SK-N-SH treated with all-trans-retinoic acid at 6 μM for 48 hours (cell line): ENCODE results near the gene PIM3.

ENCODE experiments used
- ATAC-seq: fragments of 200-7000 bp; cut with Tn5 transposase; 3 replicates; pipeline ENCODE4 v1.9.1; 2020; ENCODE audit warnings: mild to moderate bottlenecking, moderate library complexity
- ARNTL ChIP-seq: fragments of 450-650 bp; formaldehyde crosslinking; IDR thresholded peaks from 2 replicates; pipeline ENCODE4 v1.5.0; 2020; ENCODE audit warnings: low read depth, mild to moderate bottlenecking, moderate library complexity, borderline replicate concordance
- BACH2 ChIP-seq: fragments of 250-450 bp; sonication (Bioruptor Pico); IDR thresholded peaks from 2 replicates; pipeline ENCODE4 v1.9.0; 2021; ENCODE audit warnings: mild to moderate bottlenecking, borderline replicate concordance
- CREB5 ChIP-seq: fragments of 250-450 bp; sonication (Bioruptor Pico); IDR thresholded peaks from 2 replicates; pipeline ENCODE4 v1.5.1; 2020; ENCODE audit warnings: low read depth, mild to moderate bottlenecking, moderate library complexity
- CSDC2 ChIP-seq: fragments of 250-450 bp; sonication (Bioruptor Pico); IDR thresholded peaks from 2 replicates; pipeline ENCODE4 v1.5.0; 2020; ENCODE audit warnings: mild to moderate bottlenecking, moderate library complexity
- CSRNP3 ChIP-seq: fragments of 250-450 bp; sonication (Bioruptor Pico); IDR thresholded peaks from 2 replicates; pipeline ENCODE4 v1.5.1; 2021; ENCODE audit warnings: mild to moderate bottlenecking, moderate library complexity
- ESRRG ChIP-seq: fragments of 250-450 bp; sonication (Bioruptor Pico); IDR thresholded peaks from 2 replicates; pipeline ENCODE4 v1.6.1; 2021; ENCODE audit warnings: mild to moderate bottlenecking
- GLIS3 ChIP-seq: fragments of 250-450 bp; sonication (Bioruptor Pico); IDR thresholded peaks from 2 replicates; pipeline ENCODE4 v1.5.0; 2020; ENCODE audit warnings: mild to moderate bottlenecking, moderate library complexity
- ISL1 ChIP-seq: fragments of 250-450 bp; sonication (Bioruptor Pico); IDR thresholded peaks from 2 replicates; pipeline ENCODE4 v2.1.2; 2022; ENCODE audit warnings: mild to moderate bottlenecking, moderate library complexity
- OSR1 ChIP-seq: fragments of 250-450 bp; sonication (Bioruptor Pico); IDR thresholded peaks from 2 replicates; pipeline ENCODE4 v1.8.0; 2022; ENCODE audit warnings: moderate library complexity, mild to moderate bottlenecking, inconsistent platforms
- PATZ1 ChIP-seq: fragments of 250-450 bp; sonication (Bioruptor Pico); IDR thresholded peaks from 2 replicates; pipeline ENCODE4 v1.8.0; 2020; ENCODE audit warnings: mild to moderate bottlenecking, moderate library complexity, borderline replicate concordance
- PPARA ChIP-seq: fragments of 250-450 bp; sonication (Bioruptor Pico); IDR thresholded peaks from 2 replicates; pipeline ENCODE4 v1.5.0; 2020; ENCODE audit warnings: mild to moderate bottlenecking, borderline replicate concordance
- RARB ChIP-seq: fragments of 250-450 bp; sonication (Bioruptor Pico); IDR thresholded peaks from 2 replicates; pipeline ENCODE4 v1.8.0; 2021; ENCODE audit warnings: mild to moderate bottlenecking, moderate library complexity
- SNAI2 ChIP-seq: fragments of 250-450 bp; sonication (Bioruptor Pico); IDR thresholded peaks from 2 replicates; pipeline ENCODE4 v1.5.0; 2020; ENCODE audit warnings: mild to moderate bottlenecking, moderate library complexity
- TCF4 ChIP-seq: fragments of 250-450 bp; sonication (Bioruptor Pico); IDR thresholded peaks from 2 replicates; pipeline ENCODE4 v1.8.0; 2021; ENCODE audit warnings: mild to moderate bottlenecking, moderate library complexity, borderline replicate concordance
- TOX ChIP-seq: fragments of 250-450 bp; sonication (Bioruptor Pico); IDR thresholded peaks from 2 replicates; pipeline ENCODE4 v1.8.0; 2021; ENCODE audit warnings: mild to moderate bottlenecking, moderate library complexity, borderline replicate concordance
- TSHZ2 ChIP-seq: fragments of 250-450 bp; sonication (Bioruptor Pico); IDR thresholded peaks from 2 replicates; pipeline ENCODE4 v1.5.0; 2020; ENCODE audit warnings: mild to moderate bottlenecking, moderate library complexity
- ZC3H10 ChIP-seq: fragments of 250-450 bp; sonication (Bioruptor Pico); IDR thresholded peaks from 2 replicates; pipeline ENCODE4 v1.5.1; 2021; ENCODE audit warnings: mild to moderate bottlenecking, moderate library complexity
- ZFP3 ChIP-seq: fragments of 250-450 bp; sonication (Bioruptor Pico); IDR thresholded peaks from 2 replicates; pipeline ENCODE4 v1.5.0; 2020; ENCODE audit warnings: mild to moderate bottlenecking, moderate library complexity
- ZFP30 ChIP-seq: fragments of 450-650 bp; formaldehyde crosslinking; IDR thresholded peaks from 2 replicates; pipeline ENCODE4 v1.5.0; 2022; ENCODE audit warnings: mild to moderate bottlenecking, moderate library complexity
- ZNF70 ChIP-seq: fragments of 450-650 bp; formaldehyde crosslinking; IDR thresholded peaks from 2 replicates; pipeline ENCODE4 v1.5.0; 2020; ENCODE audit warnings: mild to moderate bottlenecking, moderate library complexity
- ZNF8 ChIP-seq: fragments of 450-650 bp; formaldehyde crosslinking; IDR thresholded peaks from 2 replicates; pipeline ENCODE4 v1.5.0; 2020; ENCODE audit warnings: mild to moderate bottlenecking, moderate library complexity

Gene PIM3

GRCh38 chr22:49953680-49954344 is 6.8 kb upstream of the PIM3 start:
- no peak for TF ChIP-seq GLIS3 (CRISPR knock-in tag)
- TF ChIP-seq CSDC2 (CRISPR knock-in tag) = no peak
- no peak for TF ChIP-seq TCF4
- no peak for TF ChIP-seq ZFP3 (CRISPR knock-in tag)
- TF ChIP-seq ZNF70 = no peak
- TF ChIP-seq PATZ1 (CRISPR knock-in tag) = no peak
- no peak for TF ChIP-seq SNAI2 (CRISPR knock-in tag)
- no peak for ATAC-seq

GRCh38 chr22:49954354-49954753 is 6.2 kb upstream of the PIM3 start:
- no peak for TF ChIP-seq GLIS3 (CRISPR knock-in tag)
- TF ChIP-seq SNAI2 (CRISPR knock-in tag) = no peak
- no peak for TF ChIP-seq TCF4
- no peak for TF ChIP-seq BACH2 (CRISPR knock-in tag)
- TF ChIP-seq CSRNP3 (CRISPR knock-in tag) = no peak
- no peak for TF ChIP-seq PPARA (CRISPR knock-in tag)
- TF ChIP-seq OSR1 (CRISPR knock-in tag) = no peak
- no peak for TF ChIP-seq ZNF8
- no peak for TF ChIP-seq ARNTL (CRISPR knock-in tag)
- no peak for TF ChIP-seq ISL1
- no peak for TF ChIP-seq TSHZ2 (CRISPR knock-in tag)
- TF ChIP-seq ZC3H10 (CRISPR knock-in tag) = no peak
- ATAC-seq = no peak

- ATAC-seq = no peak
- no peak for TF ChIP-seq TOX (CRISPR knock-in tag)
- no peak for TF ChIP-seq CSRNP3 (CRISPR knock-in tag)
- no peak for TF ChIP-seq TSHZ2 (CRISPR knock-in tag)
- no peak for TF ChIP-seq BACH2 (CRISPR knock-in tag)
- TF ChIP-seq SNAI2 (CRISPR knock-in tag) = no peak
- no peak for TF ChIP-seq ZNF8
- TF ChIP-seq PPARA (CRISPR knock-in tag) = no peak
- TF ChIP-seq CREB5 (CRISPR knock-in tag) = no peak
- TF ChIP-seq CSDC2 (CRISPR knock-in tag) = no peak
- TF ChIP-seq ZFP3 (CRISPR knock-in tag) = no peak
- TF ChIP-seq ESRRG = no peak
- no peak for TF ChIP-seq OSR1 (CRISPR knock-in tag)
- no peak for TF ChIP-seq ZFP30 (CRISPR knock-in tag)
- no peak for TF ChIP-seq RARB
- no peak for TF ChIP-seq ZC3H10 (CRISPR knock-in tag)
- no peak for TF ChIP-seq ARNTL (CRISPR knock-in tag)
- TF ChIP-seq GLIS3 (CRISPR knock-in tag) = no peak
Observed at GRCh38 chr22:49954991-49955580, 5.5 kb upstream of the PIM3 start.
